Suprapubic skin (tissue), 4 donors: ENCODE data around the gene RAB23. TPM values are rescaled to one million over a fixed set of nuclear protein-coding genes. Genes with fewer than 3 reads are reported as not detected.

Experiments used
- DNase-seq, 2 donors: peaks; one replicate each; pipeline ENCODE4 v3.0.0-alpha.2; 2019; ENCODE audit warnings: low spot score in 2 of 2
- H3K27ac ChIP-seq: fragments of 200-600 bp; sonication (generic); one replicate; pipeline ENCODE4 v1.5.1; 2019
- H3K27me3 ChIP-seq: fragments of 200-600 bp; sonication (generic); one replicate; pipeline ENCODE4 v1.5.1; 2019
- H3K36me3 ChIP-seq: fragments of 200-600 bp; sonication (generic); one replicate; pipeline ENCODE4 v1.5.1; 2019
- H3K4me1 ChIP-seq: fragments of 200-600 bp; sonication (generic); one replicate; pipeline ENCODE4 v1.5.1; 2019
- H3K4me3 ChIP-seq: fragments of 200-600 bp; sonication (generic); one replicate; pipeline ENCODE4 v1.5.1; 2019; ENCODE audit warnings: mild to moderate bottlenecking
- H3K9me3 ChIP-seq: fragments of 200-600 bp; sonication (generic); one replicate; pipeline ENCODE4 v1.5.1; 2019
- CTCF ChIP-seq, 2 donors: fragments of 200-600 bp in 1 of 2; fragments of 450-650 bp in 1 of 2; sonication (generic) in 1 of 2; IDR thresholded peaks; one replicate each; pipeline ENCODE4 v1.5.1; 2016 to 2019; ENCODE audit warnings: antibody characterized with exemption in 2 of 2, mild to moderate bottlenecking in 1 of 2, moderate library complexity in 1 of 2
- EP300 ChIP-seq: sonication (generic); formaldehyde crosslinking; IDR thresholded peaks from one replicate; pipeline ENCODE4 v1.6.1; 2017; ENCODE audit warnings: antibody characterized with exemption
- POLR2A ChIP-seq, 2 donors: fragments of 450-650 bp; IDR thresholded peaks; one replicate each; pipeline ENCODE4 v1.6.1; 2017; ENCODE audit warnings: antibody characterized with exemption in 2 of 2, mild to moderate bottlenecking in 2 of 2, moderate library complexity in 2 of 2
- POLR2AphosphoS5 ChIP-seq, 3 donors: sonication (generic); formaldehyde crosslinking; IDR thresholded peaks; one replicate each; pipeline ENCODE4 v1.6.1; 2017; ENCODE audit warnings: antibody characterized with exemption in 3 of 3
- WGBS: methylation state at CpG from one replicate; pipeline ENCODE4 v1.1.5; 2018; 5-methylcytosine and 5-hydroxymethylcytosine counted together
- total RNA-seq, 4 donors: library from RNA; depleted of rRNA; stranded (reverse); fragments of >200 nt; gene quantifications; one replicate each; pipeline ENCODE4 v1.1.0, GENCODE V29; 2016

Gene RAB23
- total RNA-seq, 4 donors from 2014 or later: 4.9 to 8.3 (median 5.9) TPM

GRCh38 chr6:57172136-57173055, 49.7 kb downstream of the RAB23 start, which contains the start of gene BAG2:
BAG2 (plus strand) TSS chr6:57172326; CDS start chr6:57172698, 372 bp downstream.
- Histone ChIP-seq H3K9me3 (no peaks in the 10 kb centered on the region), H3K27ac (peak within 1 kb of the TSS; percentile 80), H3K27me3 (no peaks in the 10 kb centered on the region), H3K4me3 (peak within 1 kb of the TSS; percentile 70), H3K4me1 (peaks cover 14% of the 10 kb centered on the region), H3K36me3 (peaks cover 3% of the 10 kb centered on the region)
- TF ChIP-seq POLR2A (IDR thresholded peaks at IDR 0.05) (peak in 1 of 2 donors; percentile 15), POLR2AphosphoS5 (IDR thresholded peaks at IDR 0.05) (peak in 1 of 3 donors; percentile 41), EP300 (no peak), CTCF (IDR thresholded peaks at IDR 0.05) (peak in 1 of 2 donors; percentile 25)
- DNase-seq: peak; percentile 92 to 93
- under 1% methylated on average over 41 of the region's 97 CpGs for WGBS

GRCh38 chr6:57165080-57165479, 57.0 kb downstream of the RAB23 start:
- no peak overlapping the region for H3K27ac ChIP-seq
- no peak for DNase-seq
- H3K36me3 ChIP-seq: peaks cover 40% of the 10 kb centered on the region
- H3K4me3 ChIP-seq: no peak overlapping the region
- TF ChIP-seq CTCF (IDR thresholded peaks at IDR 0.05): no peak
- no peak for TF ChIP-seq POLR2A (IDR thresholded peaks at IDR 0.05)
- no peak for TF ChIP-seq EP300
- TF ChIP-seq POLR2AphosphoS5 (IDR thresholded peaks at IDR 0.05): no peak
- H3K4me1 ChIP-seq: no peaks in the 10 kb centered on the region
- WGBS: 97% methylated on average over 1 of the region's 1 CpG
- peaks cover 14% of the 10 kb centered on the region for H3K9me3 ChIP-seq
- H3K27me3 ChIP-seq: no peaks in the 10 kb centered on the region

GRCh38 chr6:57163956-57164355, 58.2 kb downstream of the RAB23 start:
- Histone ChIP-seq H3K27ac (no peak overlapping the region), H3K4me1 (no peaks in the 10 kb centered on the region), H3K9me3 (peaks cover 14% of the 10 kb centered on the region), H3K4me3 (no peak overlapping the region), H3K27me3 (no peaks in the 10 kb centered on the region), H3K36me3 (peaks cover 40% of the 10 kb centered on the region)
- TF ChIP-seq POLR2A (IDR thresholded peaks at IDR 0.05): no peak
- no peak for TF ChIP-seq CTCF (IDR thresholded peaks at IDR 0.05)
- no peak for TF ChIP-seq EP300
- no peak for TF ChIP-seq POLR2AphosphoS5 (IDR thresholded peaks at IDR 0.05)
- 90% methylated on average over 2 of the region's 2 CpGs for WGBS
- no peak for DNase-seq

GRCh38 chr6:57162516-57162915, 59.6 kb downstream of the RAB23 start:
- WGBS: 91% methylated on average over 3 of the region's 3 CpGs
- Histone ChIP-seq H3K4me3 (no peak overlapping the region), H3K4me1 (no peaks in the 10 kb centered on the region), H3K27me3 (no peaks in the 10 kb centered on the region), H3K9me3 (peaks cover 14% of the 10 kb centered on the region), H3K27ac (no peak overlapping the region), H3K36me3 (peaks cover 44% of the 10 kb centered on the region)
- TF ChIP-seq CTCF (IDR thresholded peaks at IDR 0.05) (no peak), POLR2A (IDR thresholded peaks at IDR 0.05) (no peak), EP300 (no peak), POLR2AphosphoS5 (IDR thresholded peaks at IDR 0.05) (no peak)
- no peak for DNase-seq

GRCh38 chr6:57162028-57162427, 60.1 kb downstream of the RAB23 start:
- Histone ChIP-seq H3K27ac (no peak overlapping the region), H3K4me3 (no peak overlapping the region), H3K4me1 (no peaks in the 10 kb centered on the region), H3K36me3 (peaks cover 43% of the 10 kb centered on the region), H3K27me3 (no peaks in the 10 kb centered on the region), H3K9me3 (peaks cover 14% of the 10 kb centered on the region)
- no peak for DNase-seq
- no peak for TF ChIP-seq POLR2AphosphoS5 (IDR thresholded peaks at IDR 0.05)
- no peak for TF ChIP-seq POLR2A (IDR thresholded peaks at IDR 0.05)
- TF ChIP-seq CTCF (IDR thresholded peaks at IDR 0.05): no peak
- TF ChIP-seq EP300: no peak
- WGBS: 95% methylated on average over 2 of the region's 2 CpGs
